GM12865 (cell line): ENCODE measurements around the gene RAB40C.
A peak's percentile ranks its signal among the peaks of the same experiment; 100 is the strongest.

Experiments used
- DNase-seq: peaks from one replicate; pipeline ENCODE4 v3.0.0; 2010; ENCODE audit warnings: low read depth
- H3K4me3 ChIP-seq: 2 replicates; pipeline ENCODE4 v1.5.1; 2011; ENCODE audit warnings: mild to moderate bottlenecking, low read depth, low read length, control low read depth
- CTCF ChIP-seq: IDR thresholded peaks from 2 replicates; pipeline ENCODE4 v1.5.1; 2011; ENCODE audit warnings: low read length, control low read depth, low read depth, inconsistent platforms; ENCODE audit not compliant: insufficient read depth; ENCODE audit errors: missing control alignments

Gene RAB40C

GRCh38 chr16:672851-673250 is 83.0 kb downstream of the RAB40C start:
- TF ChIP-seq CTCF = no peak
- no peak overlapping the region for H3K4me3 ChIP-seq
- DNase-seq = no peak

- no peak overlapping the region for H3K4me3 ChIP-seq
- no peak for DNase-seq
- no peak for TF ChIP-seq CTCF
Observed at GRCh38 chr16:673399-673991, 83.6 kb downstream of the RAB40C start.

- no peak for TF ChIP-seq CTCF
- H3K4me3 ChIP-seq = no peak overlapping the region
- DNase-seq = no peak
Observed at GRCh38 chr16:674214-674881, 84.5 kb downstream of the RAB40C start.

GRCh38 chr16:674968-675883 is 85.4 kb downstream of the RAB40C start, which contains the start of gene RHBDL1:
Gene RHBDL1 (plus strand): TSS chr16:675671. CDS start chr16:675791, 120 bp downstream.
- DNase-seq = peak; percentile 35
- no peak within 1 kb of the TSS for H3K4me3 ChIP-seq
- TF ChIP-seq CTCF = no peak

GRCh38 chr16:675884-676564 is 86.2 kb downstream of the RAB40C start:
- H3K4me3 ChIP-seq = no peak overlapping the region
- TF ChIP-seq CTCF = no peak

GRCh38 chr16:676565-676902 is 86.7 kb downstream of the RAB40C start:
- DNase-seq = no peak
- TF ChIP-seq CTCF = no peak
- H3K4me3 ChIP-seq = no peak overlapping the region

More at GRCh38 chr16:675884-676564, 86.2 kb downstream of the RAB40C start:
- DNase-seq = no peak
